GM21423 (cell line): Measurements from ENCODE around the gene MAP3K7CL.
"Not testable (repeated sequence)": the region's sequence is repeated elsewhere in the genome, so short reads cannot be mapped to it uniquely, and the experiment has no call there.

Source experiments
- ATAC-seq: cut with Tn5 transposase; IDR thresholded peaks from one replicate; pipeline ENCODE4 v1.9.1; 2021; ENCODE audit warnings: mild to moderate bottlenecking, moderate library complexity; ENCODE audit not compliant: unreplicated experiment

MAP3K7CL gene

GRCh38 chr21:29133241-29133640 lies 2.8 kb downstream of the MAP3K7CL start:
- no peak for ATAC-seq

DNA sequence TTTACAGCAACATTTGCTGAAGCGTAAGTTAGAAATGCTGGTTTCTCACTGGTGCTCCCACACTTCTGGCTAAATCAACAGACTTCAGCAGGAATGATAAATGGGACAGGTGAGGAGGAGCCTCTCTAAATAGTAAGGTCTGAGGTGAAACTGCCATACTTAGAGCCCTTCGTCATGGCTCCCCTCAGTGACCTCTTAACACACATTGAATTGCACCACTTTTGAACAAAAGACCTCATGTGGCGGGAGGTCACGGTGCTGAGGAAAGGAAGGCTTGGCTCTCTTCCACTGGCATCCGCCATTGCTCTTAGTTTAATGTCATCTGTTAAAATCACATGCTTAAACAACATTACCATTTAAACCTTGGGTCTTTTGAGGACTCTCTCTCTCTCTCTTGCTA lies 3.4 kb downstream of the MAP3K7CL start:
- no peak for ATAC-seq

DNA sequence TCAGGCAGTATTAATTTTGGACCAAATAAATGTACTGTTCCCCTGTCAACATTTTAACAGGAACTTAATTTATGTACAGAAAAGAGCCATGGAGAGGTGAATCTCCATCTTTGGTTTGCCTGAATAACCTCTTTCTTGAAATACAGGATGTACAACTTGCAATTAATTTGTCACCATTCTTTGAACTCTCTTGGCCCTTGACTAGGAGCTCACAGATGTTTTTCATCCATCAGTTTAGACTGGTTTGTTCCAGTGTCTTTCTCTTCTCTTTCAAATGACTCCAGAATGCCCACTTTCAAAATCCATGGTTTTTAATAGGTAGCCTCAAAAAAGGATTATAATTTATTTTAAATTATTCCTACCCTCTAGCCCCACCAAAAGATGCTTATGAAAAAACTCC lies 5.0 kb downstream of the MAP3K7CL start:
- no peak for ATAC-seq

DNA sequence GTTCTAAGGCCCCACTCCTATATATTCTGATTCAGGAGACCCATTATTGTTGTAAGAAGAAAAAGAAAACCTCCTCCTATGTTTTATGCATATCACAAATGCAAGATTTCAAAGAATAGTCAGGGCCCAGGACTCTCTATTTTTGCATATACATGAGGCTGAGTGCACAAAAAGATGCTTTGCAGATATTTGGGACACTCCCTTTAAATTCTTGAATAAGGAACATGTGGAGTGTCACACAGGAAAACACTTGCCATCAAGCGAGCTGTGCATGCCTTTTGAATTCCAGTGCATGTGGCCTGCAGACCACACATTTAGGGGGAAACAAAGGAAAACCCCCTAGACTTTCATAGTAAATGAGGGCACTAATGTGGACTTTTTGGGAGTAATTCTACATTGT lies 5.6 kb downstream of the MAP3K7CL start:
- no peak for ATAC-seq

- ATAC-seq, result no peak
These were observed 14.4 kb downstream of the MAP3K7CL start for GRCh38 chr21:29144736-29145353.

- no peak for ATAC-seq
These were observed 14.9 kb downstream of the MAP3K7CL start for GRCh38 chr21:29145354-29145782.

DNA sequence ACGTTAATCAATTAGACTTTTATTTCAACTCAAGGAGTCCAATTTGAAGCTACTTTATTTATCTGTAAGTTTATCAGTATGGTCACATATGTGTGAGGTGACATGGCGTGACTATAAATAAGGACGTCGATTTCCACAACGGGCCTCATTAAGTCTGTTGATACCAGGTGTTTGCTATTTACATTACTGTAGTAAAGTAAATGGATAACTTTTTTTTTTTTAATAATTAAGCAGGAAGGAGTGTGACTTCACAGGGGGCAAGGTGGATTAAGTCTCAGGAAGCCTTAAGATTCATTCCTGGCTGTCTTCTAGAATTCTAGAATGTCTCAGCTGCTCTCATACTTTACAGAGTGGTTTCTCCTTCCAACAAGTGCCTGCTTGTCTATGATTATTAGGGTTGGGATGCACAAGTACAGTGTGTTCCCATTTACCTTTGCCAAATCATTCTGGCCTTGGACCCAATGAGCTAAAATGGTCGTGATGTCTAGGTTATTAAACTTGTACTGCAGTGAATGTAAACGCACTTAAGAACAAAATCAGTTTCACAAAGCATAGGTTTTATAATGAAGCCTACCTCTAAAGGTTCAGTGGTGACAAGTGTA lies 15.5 kb downstream of the MAP3K7CL start:
- no peak for ATAC-seq

DNA sequence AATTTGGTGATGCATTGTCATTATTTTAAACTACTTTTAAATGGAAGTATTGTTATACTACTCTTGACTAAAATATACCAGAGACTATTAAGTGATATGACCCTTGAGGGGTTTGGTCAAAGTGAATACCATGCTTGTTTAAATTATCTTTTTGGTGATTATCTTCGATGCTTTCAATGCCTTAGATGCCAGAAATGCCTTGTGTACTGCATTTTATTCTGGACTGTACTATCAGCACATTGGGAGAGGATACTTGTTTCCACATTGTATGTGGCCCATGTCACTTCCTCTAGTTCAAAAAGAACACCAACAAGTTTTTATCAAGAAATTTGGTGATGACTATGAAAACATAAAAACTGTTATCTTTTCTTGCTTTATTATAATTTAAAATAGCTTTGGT lies 16.3 kb downstream of the MAP3K7CL start:
- ATAC-seq, result no peak

DNA sequence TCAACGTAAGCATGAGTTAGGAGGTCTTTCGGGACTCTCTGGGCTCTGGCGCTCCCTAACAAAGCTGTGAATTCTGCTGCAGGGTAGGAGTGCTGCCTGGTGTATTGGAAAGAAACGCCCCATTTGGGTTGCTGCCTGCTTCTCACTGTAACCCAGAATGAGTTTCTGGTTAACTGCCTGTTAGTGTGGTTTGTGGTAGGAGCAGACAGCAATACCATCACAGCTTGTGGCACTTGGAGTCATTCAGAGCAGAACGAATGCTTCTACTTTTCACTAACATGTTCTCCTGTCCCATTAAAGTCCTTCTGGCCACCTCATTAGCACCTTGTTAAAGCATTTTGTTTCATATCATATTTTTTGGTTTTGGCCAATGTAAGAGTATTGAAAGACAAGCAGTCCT lies 18.1 kb downstream of the MAP3K7CL start:
- peak; percentile 65 for ATAC-seq

DNA sequence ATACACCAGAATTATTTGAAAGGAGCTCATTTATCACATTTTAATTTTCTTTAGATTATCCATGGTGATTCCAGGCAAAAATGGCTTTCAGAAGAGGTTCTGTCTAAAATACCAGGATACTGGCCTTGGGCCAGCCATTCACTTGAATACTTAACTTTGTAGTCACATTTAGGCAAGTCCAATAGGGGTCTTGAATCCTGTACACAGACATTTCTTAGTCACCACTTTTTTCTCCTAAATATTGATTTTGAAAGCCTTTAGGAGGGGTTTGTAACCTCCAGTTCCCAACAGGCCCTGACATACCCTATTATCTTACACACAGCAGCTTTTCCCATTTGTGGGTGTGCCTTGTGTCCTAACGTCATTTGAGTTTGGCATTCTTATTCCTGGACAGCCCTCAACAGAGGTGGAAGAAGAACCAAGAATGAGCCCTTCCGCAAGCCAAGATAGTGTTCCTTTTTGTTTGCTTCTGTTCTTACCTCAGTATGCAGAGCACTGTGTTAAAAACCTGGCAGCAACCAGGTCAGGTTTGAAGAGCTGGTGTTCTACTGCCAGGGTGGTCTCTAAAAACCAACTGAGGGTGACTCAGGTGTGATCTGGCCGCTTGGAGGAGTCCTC lies 19.5 kb downstream of the MAP3K7CL start:
- no peak for ATAC-seq

DNA sequence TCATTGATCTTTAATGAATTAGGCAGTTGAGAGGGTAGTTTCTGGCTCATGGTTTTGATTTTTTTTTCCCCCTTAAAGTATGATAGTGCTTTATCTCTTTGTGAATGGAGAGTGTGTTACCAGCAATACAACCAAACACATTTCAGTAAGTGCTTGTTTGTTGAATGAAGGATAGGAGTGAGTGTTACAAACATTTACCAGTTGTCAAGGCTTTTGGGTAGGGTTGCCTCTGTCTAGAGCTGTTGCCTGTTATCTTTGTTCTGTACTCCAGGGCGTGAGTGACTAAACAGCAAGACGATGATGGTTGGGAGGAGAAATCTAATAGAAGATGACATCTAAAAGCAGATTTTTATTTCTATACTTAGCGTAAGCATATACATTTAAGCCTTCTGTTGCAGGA lies 21.5 kb downstream of the MAP3K7CL start:
- no peak for ATAC-seq

DNA sequence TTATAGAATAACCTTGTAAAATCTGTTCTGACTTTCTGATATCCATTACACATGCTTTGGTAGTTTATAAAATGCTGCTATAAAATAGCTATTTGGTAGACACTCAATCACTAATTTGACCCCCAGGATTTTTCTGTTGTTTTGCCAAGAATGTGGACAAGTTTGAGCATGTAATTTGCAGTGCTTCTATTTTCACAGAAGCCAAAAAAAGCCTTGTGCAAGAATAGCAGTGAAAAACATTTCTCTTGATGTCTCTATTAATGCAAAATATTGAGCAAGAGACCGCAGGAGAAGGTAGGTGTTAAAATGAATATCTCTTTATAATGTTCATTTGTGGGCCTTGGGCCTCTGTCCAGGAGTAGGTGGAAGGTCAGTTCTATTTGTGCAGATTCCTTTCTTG lies 22.5 kb downstream of the MAP3K7CL start:
- ATAC-seq, result no peak

DNA sequence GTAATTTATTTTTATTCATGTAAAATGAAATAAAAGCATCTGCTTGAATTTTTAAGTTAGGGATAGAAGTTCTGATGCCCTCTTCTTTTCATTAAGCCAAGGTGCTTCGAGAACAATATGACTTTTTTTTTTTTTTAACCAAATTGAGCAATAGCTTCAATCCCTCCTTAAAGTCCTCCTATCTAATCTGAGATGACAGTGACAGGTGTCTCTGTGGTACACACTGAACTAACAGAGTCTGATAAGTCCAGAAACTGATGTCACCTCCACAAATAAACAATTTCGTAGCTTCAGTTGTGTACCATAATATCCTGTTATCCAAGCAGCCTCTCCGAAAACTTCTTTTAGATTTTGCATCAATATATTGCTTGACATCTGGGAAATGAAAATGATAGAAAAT lies 23.8 kb downstream of the MAP3K7CL start:
- ATAC-seq, result no peak

DNA sequence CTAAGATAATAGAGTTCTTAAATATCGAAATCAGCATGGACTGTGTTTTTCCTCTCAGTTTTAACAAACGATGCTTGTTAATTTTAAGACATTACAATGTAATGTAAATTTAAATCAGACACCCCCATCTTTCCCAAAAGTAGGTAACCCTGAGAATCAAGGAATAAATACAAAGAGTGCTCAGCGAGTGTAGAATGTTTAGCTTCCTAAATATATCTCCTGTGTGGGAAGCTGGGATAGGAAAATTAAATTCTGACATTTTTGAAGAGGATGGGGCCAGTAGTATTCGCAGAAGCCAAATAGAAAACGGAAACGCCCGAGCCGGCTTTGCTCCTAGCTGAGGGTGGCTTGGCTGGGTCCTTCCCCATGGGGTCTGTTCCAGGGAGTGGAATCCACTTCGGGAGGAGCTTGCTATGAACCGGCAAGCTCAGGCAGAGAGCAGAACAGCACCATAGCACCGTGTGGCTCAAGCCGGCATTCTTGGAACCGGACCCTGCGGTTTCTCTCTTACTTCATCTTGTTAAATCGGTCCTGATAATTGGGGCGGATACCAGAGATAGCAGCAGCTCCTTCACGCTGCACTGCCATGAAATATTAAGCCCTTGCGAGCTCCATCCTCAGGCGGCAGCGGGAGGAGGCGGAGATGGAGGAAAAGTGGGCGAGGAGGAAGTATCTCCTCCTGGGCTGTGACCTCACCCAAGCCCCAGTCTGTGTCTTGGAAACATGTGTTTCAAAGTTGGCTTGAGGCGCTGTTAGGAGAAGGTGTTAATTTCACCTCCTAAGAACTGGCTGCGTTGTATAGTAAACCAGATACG lies 24.9 kb downstream of the MAP3K7CL start:
- ATAC-seq, result no peak

DNA sequence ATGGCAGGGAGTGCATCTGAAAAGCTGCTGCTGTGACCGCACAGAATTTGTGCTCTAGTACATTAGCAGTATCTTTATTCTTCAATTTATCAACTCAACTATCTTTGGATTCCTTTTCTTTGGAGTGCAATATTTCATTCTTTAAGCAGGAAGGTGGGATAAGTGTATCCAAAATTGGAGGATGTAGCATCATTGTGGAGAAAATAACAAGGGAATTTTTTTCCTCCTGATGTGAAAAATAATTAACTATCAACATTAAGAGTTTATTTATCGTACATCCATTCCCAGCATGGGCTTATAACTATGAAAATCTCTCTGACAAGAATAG lies 25.5 kb downstream of the MAP3K7CL start:
- no peak for ATAC-seq

- no peak for ATAC-seq
These were observed 26.6 kb downstream of the MAP3K7CL start for GRCh38 chr21:29157080-29157479.

GRCh38 chr21:29159842-29160241 lies 29.4 kb downstream of the MAP3K7CL start:
- ATAC-seq, result no peak

DNA sequence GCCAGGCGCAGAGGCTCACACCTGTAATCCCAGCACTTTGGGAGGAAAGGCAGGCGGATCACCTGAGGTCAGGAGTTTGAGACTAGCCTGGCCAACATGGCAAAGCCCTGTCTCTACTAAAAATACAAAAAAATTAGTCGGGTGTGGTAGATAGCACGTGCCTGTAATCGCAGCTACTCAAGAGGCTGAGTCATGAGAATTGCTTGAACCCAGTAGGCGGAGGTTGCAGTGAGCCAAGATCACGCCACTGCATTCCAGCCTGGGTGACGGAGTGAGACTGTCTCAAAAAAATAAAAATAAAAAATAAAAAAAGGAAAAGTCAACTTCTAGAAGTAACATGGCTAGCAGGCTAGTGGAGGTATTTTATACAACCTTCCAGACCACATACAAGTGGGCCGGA lies 32.4 kb downstream of the MAP3K7CL start:
- ATAC-seq, result not testable (repeated sequence)

- no peak for ATAC-seq
These were observed 33.1 kb downstream of the MAP3K7CL start for GRCh38 chr21:29163341-29164115.

DNA sequence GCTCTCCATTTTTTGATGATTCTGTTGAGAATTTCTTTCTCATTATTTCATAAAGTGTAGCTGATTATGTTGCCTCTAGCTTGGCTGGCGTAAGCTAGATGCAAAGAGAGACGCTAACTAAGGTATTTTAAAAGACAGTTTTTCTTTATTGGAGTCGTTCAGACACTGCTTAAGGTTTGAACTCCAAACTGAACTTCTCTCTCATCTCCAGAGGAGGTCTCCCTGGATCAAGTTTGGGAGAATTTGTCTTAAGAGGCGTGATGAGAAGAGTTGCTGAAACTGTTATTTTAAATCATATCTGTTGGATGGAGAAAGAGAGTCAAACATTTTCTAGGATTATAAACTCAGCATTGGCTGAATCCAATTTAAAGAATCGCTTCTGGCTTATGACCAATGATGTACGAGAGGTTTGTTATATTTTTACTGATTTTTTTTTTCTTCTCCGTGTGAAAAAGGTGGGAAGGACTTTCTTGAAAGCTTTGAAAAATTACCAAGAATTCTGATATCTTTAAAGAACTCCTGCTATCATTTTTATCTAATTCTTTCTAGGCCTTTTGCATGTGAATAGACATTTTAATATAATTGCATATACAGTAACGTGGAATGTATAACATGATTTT lies 34.0 kb downstream of the MAP3K7CL start:
- ATAC-seq, result no peak

DNA sequence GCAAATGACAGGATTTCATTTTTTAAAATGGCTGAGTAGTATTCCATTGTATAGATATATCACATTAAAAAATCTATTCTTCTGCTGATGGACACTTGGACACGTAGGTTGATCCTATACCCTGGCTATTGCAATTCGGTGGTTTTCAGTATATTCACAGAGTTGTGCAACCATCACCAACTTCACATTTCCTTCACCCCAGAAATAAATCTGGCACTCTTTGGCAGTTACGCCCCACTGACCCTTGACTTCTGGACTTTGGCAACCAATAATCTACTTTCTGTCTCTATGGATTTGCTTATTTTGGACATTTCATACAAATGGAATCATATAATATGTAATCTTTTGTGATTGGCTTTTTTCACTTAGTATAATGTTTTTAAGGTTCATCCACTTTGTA lies 35.9 kb downstream of the MAP3K7CL start:
- ATAC-seq, result no peak
